CD14-positive monocyte (primary cell): ENCODE measurements around the gene PTK6. TPM values are rescaled to one million over a fixed set of nuclear protein-coding genes. Genes with fewer than 3 reads are reported as not detected.

Source experiments
- DNase-seq, 3 donors: peaks; one replicate each; pipeline ENCODE4 v3.0.0-alpha.2; 2011 to 2022
- H2AFZ ChIP-seq: 2 replicates; pipeline ENCODE4 v1.6.0; 2012; ENCODE audit warnings: mild to moderate bottlenecking, low read depth, low read length, inconsistent platforms; ENCODE audit not compliant: insufficient read depth, poor library complexity, severe bottlenecking
- H3K27ac ChIP-seq, 2 donors: 1 replicate in 1 of 2; 2 replicates in 1 of 2; pipeline ENCODE4 v1.5.1; 2012 to 2013; ENCODE audit warnings: low read length in 2 of 2, control low read depth in 1 of 2, inconsistent platforms in 1 of 2, low read depth in 1 of 2, mild to moderate bottlenecking in 1 of 2
- H3K27me3 ChIP-seq, 2 donors: one replicate each; pipeline versions ENCODE4 v1.6.0 to v1.6.1; 2011 to 2013; ENCODE audit warnings: low read length in 2 of 2; ENCODE audit not compliant: control insufficient read depth in 2 of 2, insufficient read depth in 2 of 2
- H3K36me3 ChIP-seq, 2 donors: replicated peaks in 1 of 2; 1 replicate in 1 of 2; 2 replicates in 1 of 2; pipeline versions ENCODE4 v1.5.1 to v1.6.1; 2012 to 2013; ENCODE audit warnings: low read length in 2 of 2, control low read depth in 1 of 2, inconsistent platforms in 1 of 2, mild to moderate bottlenecking in 1 of 2; ENCODE audit not compliant: insufficient read depth in 2 of 2, control insufficient read depth in 1 of 2
- H3K4me1 ChIP-seq, 2 donors: 1 replicate in 1 of 2; 2 replicates in 1 of 2; pipeline versions ENCODE4 v1.5.1 to v1.6.1; 2012 to 2013; ENCODE audit warnings: low read length in 2 of 2, control low read depth in 1 of 2, inconsistent platforms in 1 of 2, mild to moderate bottlenecking in 1 of 2, moderate library complexity in 1 of 2; ENCODE audit not compliant: insufficient read depth in 2 of 2, control insufficient read depth in 1 of 2
- H3K4me2 ChIP-seq: replicated peaks from 2 replicates; pipeline ENCODE3; 2012; ENCODE audit warnings: low read length, moderate library complexity, mild to moderate bottlenecking; ENCODE audit not compliant: poor library complexity, severe bottlenecking; ENCODE audit errors: extremely low read depth
- H3K4me3 ChIP-seq, 3 experiments: fragments of 200-600 bp in 1 of 3; sonication (generic) in 1 of 3; replicated peaks in 1 of 3; 1 replicate in 2 of 3; 2 replicates in 1 of 3; pipeline ENCODE4 v1.5.1; 2011 to 2013; ENCODE audit warnings: low read length in 3 of 3, mild to moderate bottlenecking in 3 of 3, control low read depth in 2 of 3, low read depth in 2 of 3, inconsistent platforms in 1 of 3, moderate library complexity in 1 of 3
- H3K79me2 ChIP-seq: 2 replicates; pipeline ENCODE4 v1.6.0; 2012; ENCODE audit warnings: mild to moderate bottlenecking, control low read depth, inconsistent platforms, low read length, moderate library complexity; ENCODE audit not compliant: insufficient read depth
- H3K9ac ChIP-seq: 2 replicates; pipeline ENCODE4 v1.6.0; 2017; ENCODE audit warnings: low read length, mild to moderate bottlenecking; ENCODE audit not compliant: insufficient read depth, poor library complexity, severe bottlenecking
- H3K9me3 ChIP-seq, 2 donors: replicated peaks in 1 of 2; 1 replicate in 1 of 2; 2 replicates in 1 of 2; pipeline versions ENCODE4 v1.5.1 to v1.6.1; 2012 to 2013; ENCODE audit warnings: low read length in 2 of 2, control low read depth in 1 of 2; ENCODE audit not compliant: control insufficient read depth in 1 of 2, insufficient read depth in 1 of 2
- H4K20me1 ChIP-seq: 2 replicates; pipeline ENCODE4 v1.6.0; 2012; ENCODE audit warnings: mild to moderate bottlenecking, low read length, control low read depth, moderate library complexity; ENCODE audit not compliant: insufficient read depth
- H3K27ac Mint-ChIP-seq, 7 donors: one replicate each; pipeline ENCODE4 v1.8.0; 2020; ENCODE audit warnings: mild to moderate bottlenecking in 7 of 7, mixed read lengths in 7 of 7, moderate library complexity in 6 of 7, inconsistent platforms in 2 of 7
- H3K27me3 Mint-ChIP-seq, 3 donors: one replicate each; pipeline ENCODE4 v1.8.0; 2021 to 2022; ENCODE audit warnings: low read depth in 3 of 3, mild to moderate bottlenecking in 3 of 3, mixed read lengths in 3 of 3, moderate library complexity in 3 of 3, inconsistent platforms in 1 of 3
- H3K36me3 Mint-ChIP-seq, 2 donors: one replicate each; pipeline ENCODE4 v1.8.0; 2020; ENCODE audit warnings: mixed read lengths in 2 of 2, inconsistent platforms in 1 of 2, mild to moderate bottlenecking in 1 of 2
- H3K4me1 Mint-ChIP-seq: one replicate; pipeline ENCODE4 v1.8.0; 2020; ENCODE audit warnings: mild to moderate bottlenecking, mixed read lengths
- H3K4me3 Mint-ChIP-seq, 2 donors: one replicate each; pipeline ENCODE4 v1.8.0; 2020; ENCODE audit warnings: mild to moderate bottlenecking in 2 of 2, mixed read lengths in 2 of 2, moderate library complexity in 1 of 2
- H3K9me3 Mint-ChIP-seq, 7 donors: one replicate each; pipeline ENCODE4 v1.8.0; 2020 to 2022; ENCODE audit warnings: mixed read lengths in 7 of 7, mild to moderate bottlenecking in 6 of 7, moderate library complexity in 6 of 7, inconsistent platforms in 2 of 7
- CTCF ChIP-seq: fragments of 200-600 bp; IDR thresholded peaks from one replicate; pipeline ENCODE4 v1.8.0; 2022; ENCODE audit warnings: antibody characterized with exemption, mild to moderate bottlenecking
- WGBS: methylation state at CpG from one replicate; pipeline ENCODE4 v1.1.5; 2013; ENCODE audit warnings: missing lambda C conversion rate; ENCODE audit not compliant: insufficient coverage; 5-methylcytosine and 5-hydroxymethylcytosine counted together
- intact Hi-C, 2 donors: fragments of 100-400 bp; cut with micrococcal nuclease; formaldehyde crosslinking; loops; one replicate each; pipeline versions ENCODE4 v1.15.0 to v1.15.1; 2023
- polyA plus RNA-seq, 3 donors: library from polyadenylated mRNA; depleted of rRNA in 1 of 3; unstranded in 2 of 3; stranded (reverse) in 1 of 3; fragments of 300-500 nt in 2 of 3; fragments of >200 nt in 1 of 3; fragmentation: Illumina TruSeq in 2 of 3; gene quantifications; 1 replicate in 2 of 3; 2 replicates in 1 of 3; pipeline ENCODE4 v1.2.3, GENCODE V29; 2012 to 2021

The PTK6 gene
- polyA plus RNA-seq, 3 donors, result 0.66 to 4.1 (median 1.5) TPM

GRCh38 chr20:63538204-63539091, 1.3 kb upstream of the PTK6 start:
- peaks cover 0 to 3% (median 0%) of the 10 kb centered on the region in 7 donors for H3K9me3 Mint-ChIP-seq
- peak overlapping the region in 2 of 7 donors; percentile 54 to 80 for H3K27ac Mint-ChIP-seq
- H3K36me3 Mint-ChIP-seq, result peaks cover 0 to 2% of the 10 kb centered on the region in 2 donors
- intact Hi-C loops, result loop anchor here (5.0 to 10.0 kb wide), 7 partner anchors 39 to 444 kb away; partner anchors contain the start of genes GMEB2 (in 2 of the 2), ABHD16B (in 1 of the 2), PRPF6 (in 1 of the 2) and TPD52L2 (in 1 of the 2)
- Histone ChIP-seq H3K9ac (no peak overlapping the region), H3K9me3 (no peaks in the 10 kb centered on the region), H3K79me2 (no peaks in the 10 kb centered on the region), H3K4me3 (peak overlapping the region in 1 of 3 experiments; percentile 77), H4K20me1 (no peaks in the 10 kb centered on the region), H3K27me3 (peaks cover 0 to 21% of the 10 kb centered on the region in 2 donors), H3K27ac (peak overlapping the region in 1 of 2 donors; percentile 90), H3K4me1 (peaks cover 23 to 28% of the 10 kb centered on the region in 2 donors), H3K4me2 (peak overlapping the region; percentile 82), H2AFZ (peak overlapping the region; percentile 61), H3K36me3 (no peaks in the 10 kb centered on the region)
- H3K27me3 Mint-ChIP-seq, result peaks cover 9 to 24% (median 13%) of the 10 kb centered on the region in 3 donors
- 89% methylated on average over 7 of the region's 27 CpGs for whole genome bisulfite sequencing
- TF ChIP-seq CTCF, result peak; percentile 45
- DNase-seq, result peak in 2 of 3 donors; percentile 29 to 59
- H3K4me3 Mint-ChIP-seq, result peak overlapping the region in 1 of 2 donors; percentile 63
- H3K4me1 Mint-ChIP-seq, result peaks cover 16% of the 10 kb centered on the region

- Histone ChIP-seq H2AFZ (peak overlapping the region; percentile 80), H3K27ac (peak overlapping the region; percentile 89 to 90), H3K36me3 (no peaks in the 10 kb centered on the region), H3K4me3 (peak overlapping the region; percentile 13 to 77 (median 41)), H3K79me2 (no peaks in the 10 kb centered on the region), H3K4me1 (peaks cover 23 to 28% of the 10 kb centered on the region in 2 donors), H3K9me3 (no peaks in the 10 kb centered on the region), H3K4me2 (peak overlapping the region; percentile 82), H3K27me3 (peaks cover 0 to 18% of the 10 kb centered on the region in 2 donors), H3K9ac (peak overlapping the region; percentile 77), H4K20me1 (no peaks in the 10 kb centered on the region)
- Mint-ChIP-seq H3K4me3 (peak overlapping the region; percentile 65 to 84), H3K9me3 (peaks cover 0 to 3% (median 0%) of the 10 kb centered on the region in 7 donors), H3K27me3 (peaks cover 9 to 22% (median 13%) of the 10 kb centered on the region in 3 donors), H3K36me3 (peaks cover 0 to 2% of the 10 kb centered on the region in 2 donors), H3K27ac (peak overlapping the region; percentile 82 to 93 (median 90)), H3K4me1 (peaks cover 16% of the 10 kb centered on the region)
- intact Hi-C loops, result loop anchor here (1.0 to 10.0 kb wide), 10 partner anchors 17 to 445 kb away; partner anchors contain the start of genes GMEB2 (in 2 of the 2), PPDPF (in 2 of the 2), ABHD16B (in 1 of the 2) and PRPF6 (in 1 of the 2)
- 1% methylated on average over 30 of the region's 34 CpGs for WGBS
- TF ChIP-seq CTCF, result peak; percentile 96
- peak; percentile 96 to 98 (median 97) for DNase-seq
Observed at GRCh38 chr20:63537525-63538203, 488 bp upstream of the PTK6 start.
